ENCODE results near the gene KNSTRN. TPM values are rescaled to one million over a fixed set of nuclear protein-coding genes. Genes with fewer than 3 reads are reported as not detected.

The KNSTRN gene
- total and polyA plus RNA-seq, 2 of the 13 experiments (the other 11 are each of a cell fraction or from before 2014, with no cell fraction given), result 20.3 to 62.3 TPM

DNA sequence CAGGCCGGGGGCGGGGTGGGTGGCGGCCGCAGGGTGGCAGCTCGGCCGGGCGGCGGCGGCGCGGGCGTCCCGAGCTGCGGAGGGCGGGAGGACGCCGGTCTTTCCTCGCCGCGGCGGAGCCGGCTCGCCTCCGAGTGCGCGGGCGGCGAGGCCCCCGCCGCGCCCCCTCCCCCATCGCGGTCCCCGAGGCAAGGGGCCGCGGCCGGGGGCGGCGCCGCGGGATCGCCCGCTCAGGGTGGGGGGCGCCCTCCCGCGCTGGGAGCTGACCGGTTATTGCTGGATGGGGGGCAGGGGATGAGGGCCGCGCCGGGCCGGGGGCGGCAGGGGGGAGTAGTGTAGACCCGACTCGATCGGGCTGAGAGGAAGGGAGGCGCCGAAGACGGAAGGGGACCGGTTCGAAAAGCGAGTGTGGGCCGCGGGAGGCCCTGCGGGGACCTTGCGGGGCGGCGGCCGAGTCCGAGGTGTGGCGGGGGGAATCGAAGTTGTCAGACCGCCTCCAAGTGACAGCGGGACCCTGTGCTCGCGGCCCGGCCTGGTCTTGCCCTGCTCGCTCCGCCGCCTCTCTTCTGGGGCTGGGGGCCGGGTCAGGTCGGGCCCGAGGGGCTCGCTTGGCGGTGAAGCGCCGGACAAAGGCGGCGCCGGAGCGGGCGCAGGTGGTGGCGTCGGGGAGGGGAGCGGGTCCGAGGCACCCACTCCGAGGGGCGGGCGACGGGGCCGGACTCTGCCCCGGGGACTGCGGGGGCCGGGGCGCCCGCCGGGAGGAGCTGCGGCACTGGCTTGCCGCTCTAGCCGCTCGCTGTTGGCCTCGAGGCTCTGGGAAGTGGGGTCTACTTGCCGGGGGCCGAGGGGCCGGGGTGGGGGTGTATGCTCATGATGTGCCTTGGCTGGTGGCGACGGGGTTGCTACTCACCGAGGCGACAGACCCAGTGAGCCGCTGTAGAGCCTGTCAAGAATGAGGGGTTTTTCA lies 59.3 kb downstream of the KNSTRN start (continued):
- TF ChIP-seq SMYD3 (CRISPR knock-in tag; IDR thresholded peaks at IDR 0.05), result no peak
- no peak for TF ChIP-seq NRL (CRISPR knock-in tag; IDR thresholded peaks at IDR 0.05; ENCODE audit: borderline replicate concordance)
- TF ChIP-seq PHF5A (CRISPR knock-in tag; IDR thresholded peaks at IDR 0.05; ENCODE audit: low read depth, unreplicated experiment), result no peak
- TF ChIP-seq, protein P1, sequence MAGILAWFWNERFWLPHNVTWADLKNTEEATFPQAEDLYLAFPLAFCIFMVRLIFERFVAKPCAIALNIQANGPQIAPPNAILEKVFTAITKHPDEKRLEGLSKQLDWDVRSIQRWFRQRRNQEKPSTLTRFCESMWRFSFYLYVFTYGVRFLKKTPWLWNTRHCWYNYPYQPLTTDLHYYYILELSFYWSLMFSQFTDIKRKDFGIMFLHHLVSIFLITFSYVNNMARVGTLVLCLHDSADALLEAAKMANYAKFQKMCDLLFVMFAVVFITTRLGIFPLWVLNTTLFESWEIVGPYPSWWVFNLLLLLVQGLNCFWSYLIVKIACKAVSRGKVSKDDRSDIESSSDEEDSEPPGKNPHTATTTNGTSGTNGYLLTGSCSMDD (CRISPR knock-in tag; IDR thresholded peaks at IDR 0.05), result no peak
- no peak for TF ChIP-seq NFYC (CRISPR knock-in tag; IDR thresholded peaks at IDR 0.05)
- no peak for TF ChIP-seq ZNF550 (CRISPR knock-in tag; IDR thresholded peaks at IDR 0.05; ENCODE audit: borderline replicate concordance)
- TF ChIP-seq, protein P2, sequence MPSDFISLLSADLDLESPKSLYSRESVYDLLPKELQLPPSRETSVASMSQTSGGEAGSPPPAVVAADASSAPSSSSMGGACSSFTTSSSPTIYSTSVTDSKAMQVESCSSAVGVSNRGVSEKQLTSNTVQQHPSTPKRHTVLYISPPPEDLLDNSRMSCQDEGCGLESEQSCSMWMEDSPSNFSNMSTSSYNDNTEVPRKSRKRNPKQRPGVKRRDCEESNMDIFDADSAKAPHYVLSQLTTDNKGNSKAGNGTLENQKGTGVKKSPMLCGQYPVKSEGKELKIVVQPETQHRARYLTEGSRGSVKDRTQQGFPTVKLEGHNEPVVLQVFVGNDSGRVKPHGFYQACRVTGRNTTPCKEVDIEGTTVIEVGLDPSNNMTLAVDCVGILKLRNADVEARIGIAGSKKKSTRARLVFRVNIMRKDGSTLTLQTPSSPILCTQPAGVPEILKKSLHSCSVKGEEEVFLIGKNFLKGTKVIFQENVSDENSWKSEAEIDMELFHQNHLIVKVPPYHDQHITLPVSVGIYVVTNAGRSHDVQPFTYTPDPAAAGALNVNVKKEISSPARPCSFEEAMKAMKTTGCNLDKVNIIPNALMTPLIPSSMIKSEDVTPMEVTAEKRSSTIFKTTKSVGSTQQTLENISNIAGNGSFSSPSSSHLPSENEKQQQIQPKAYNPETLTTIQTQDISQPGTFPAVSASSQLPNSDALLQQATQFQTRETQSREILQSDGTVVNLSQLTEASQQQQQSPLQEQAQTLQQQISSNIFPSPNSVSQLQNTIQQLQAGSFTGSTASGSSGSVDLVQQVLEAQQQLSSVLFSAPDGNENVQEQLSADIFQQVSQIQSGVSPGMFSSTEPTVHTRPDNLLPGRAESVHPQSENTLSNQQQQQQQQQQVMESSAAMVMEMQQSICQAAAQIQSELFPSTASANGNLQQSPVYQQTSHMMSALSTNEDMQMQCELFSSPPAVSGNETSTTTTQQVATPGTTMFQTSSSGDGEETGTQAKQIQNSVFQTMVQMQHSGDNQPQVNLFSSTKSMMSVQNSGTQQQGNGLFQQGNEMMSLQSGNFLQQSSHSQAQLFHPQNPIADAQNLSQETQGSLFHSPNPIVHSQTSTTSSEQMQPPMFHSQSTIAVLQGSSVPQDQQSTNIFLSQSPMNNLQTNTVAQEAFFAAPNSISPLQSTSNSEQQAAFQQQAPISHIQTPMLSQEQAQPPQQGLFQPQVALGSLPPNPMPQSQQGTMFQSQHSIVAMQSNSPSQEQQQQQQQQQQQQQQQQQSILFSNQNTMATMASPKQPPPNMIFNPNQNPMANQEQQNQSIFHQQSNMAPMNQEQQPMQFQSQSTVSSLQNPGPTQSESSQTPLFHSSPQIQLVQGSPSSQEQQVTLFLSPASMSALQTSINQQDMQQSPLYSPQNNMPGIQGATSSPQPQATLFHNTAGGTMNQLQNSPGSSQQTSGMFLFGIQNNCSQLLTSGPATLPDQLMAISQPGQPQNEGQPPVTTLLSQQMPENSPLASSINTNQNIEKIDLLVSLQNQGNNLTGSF (CRISPR knock-in tag; IDR thresholded peaks at IDR 0.05), result no peak
- 0 out of 2 replicates have a peak, but pooled peaks have one; percentile 42 for TF ChIP-seq ZNF547 (CRISPR knock-in tag; IDR thresholded peaks at IDR 0.05)
- TF ChIP-seq SUZ12 (IDR thresholded peaks at IDR 0.05; ENCODE audit: low read depth, low read length), result no peak
- peak; percentile 14 for TF ChIP-seq SKI (IDR thresholded peaks at IDR 0.05; ENCODE audit: partially characterized antibody)
- TF ChIP-seq SCMH1 (CRISPR knock-in tag; IDR thresholded peaks at IDR 0.05; ENCODE audit: borderline replicate concordance), result no peak
- no peak for TF ChIP-seq ELF3 (CRISPR knock-in tag; IDR thresholded peaks at IDR 0.05)
- no peak for TF ChIP-seq ZNF530 (CRISPR knock-in tag; IDR thresholded peaks at IDR 0.05; ENCODE audit: low read depth)
- TF ChIP-seq REPIN1 (CRISPR knock-in tag; IDR thresholded peaks at IDR 0.05; ENCODE audit: borderline replicate concordance, low read depth), result no peak
- no peak for TF ChIP-seq ZNF496 (CRISPR knock-in tag; IDR thresholded peaks at IDR 0.05; ENCODE audit: insufficient replicate concordance)
- TF ChIP-seq, protein P3, sequence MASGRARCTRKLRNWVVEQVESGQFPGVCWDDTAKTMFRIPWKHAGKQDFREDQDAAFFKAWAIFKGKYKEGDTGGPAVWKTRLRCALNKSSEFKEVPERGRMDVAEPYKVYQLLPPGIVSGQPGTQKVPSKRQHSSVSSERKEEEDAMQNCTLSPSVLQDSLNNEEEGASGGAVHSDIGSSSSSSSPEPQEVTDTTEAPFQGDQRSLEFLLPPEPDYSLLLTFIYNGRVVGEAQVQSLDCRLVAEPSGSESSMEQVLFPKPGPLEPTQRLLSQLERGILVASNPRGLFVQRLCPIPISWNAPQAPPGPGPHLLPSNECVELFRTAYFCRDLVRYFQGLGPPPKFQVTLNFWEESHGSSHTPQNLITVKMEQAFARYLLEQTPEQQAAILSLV (CRISPR knock-in tag; IDR thresholded peaks at IDR 0.05; ENCODE audit: borderline replicate concordance), result no peak
- no peak for TF ChIP-seq ZNF816 (CRISPR knock-in tag; IDR thresholded peaks at IDR 0.05; ENCODE audit: borderline replicate concordance)
- TF ChIP-seq PAWR (CRISPR knock-in tag; IDR thresholded peaks at IDR 0.05; ENCODE audit: borderline replicate concordance), result no peak
- TF ChIP-seq, protein P4, sequence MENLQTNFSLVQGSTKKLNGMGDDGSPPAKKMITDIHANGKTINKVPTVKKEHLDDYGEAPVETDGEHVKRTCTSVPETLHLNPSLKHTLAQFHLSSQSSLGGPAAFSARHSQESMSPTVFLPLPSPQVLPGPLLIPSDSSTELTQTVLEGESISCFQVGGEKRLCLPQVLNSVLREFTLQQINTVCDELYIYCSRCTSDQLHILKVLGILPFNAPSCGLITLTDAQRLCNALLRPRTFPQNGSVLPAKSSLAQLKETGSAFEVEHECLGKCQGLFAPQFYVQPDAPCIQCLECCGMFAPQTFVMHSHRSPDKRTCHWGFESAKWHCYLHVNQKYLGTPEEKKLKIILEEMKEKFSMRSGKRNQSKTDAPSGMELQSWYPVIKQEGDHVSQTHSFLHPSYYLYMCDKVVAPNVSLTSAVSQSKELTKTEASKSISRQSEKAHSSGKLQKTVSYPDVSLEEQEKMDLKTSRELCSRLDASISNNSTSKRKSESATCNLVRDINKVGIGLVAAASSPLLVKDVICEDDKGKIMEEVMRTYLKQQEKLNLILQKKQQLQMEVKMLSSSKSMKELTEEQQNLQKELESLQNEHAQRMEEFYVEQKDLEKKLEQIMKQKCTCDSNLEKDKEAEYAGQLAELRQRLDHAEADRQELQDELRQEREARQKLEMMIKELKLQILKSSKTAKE (CRISPR knock-in tag; IDR thresholded peaks at IDR 0.05; ENCODE audit: borderline replicate concordance), result no peak
